IMR-90 (cell line): ENCODE results near the gene RPS6KA5. TPM values are rescaled to one million over a fixed set of nuclear protein-coding genes. Genes with fewer than 3 reads are reported as not detected.

Experiments used
- ATAC-seq: fragments of 200-7000 bp; cut with Tn5 transposase; 2 replicates; pipeline ENCODE4 v1.9.1; 2020; ENCODE audit warnings: low read depth, mild to moderate bottlenecking, moderate library complexity
- BruUV-seq: library from RNA; stranded (reverse); fragments of 400-500 nt; replicated peaks from 2 replicates; lab custom pipeline; 2021; lab: Mats Ljungman, UMichigan
- CTCF ChIA-PET: fragments of 300-600 bp; formaldehyde crosslinking; extraction: SDS; loops from one replicate; lab custom pipeline; 2021; ENCODE audit warnings: antibody characterized with exemption; lab: Yijun Ruan, JAX
- POLR2A ChIA-PET: fragments of 300-600 bp; sonication (Branson Sonifier 250); formaldehyde crosslinking; loops from one replicate; lab custom pipeline; 2022; ENCODE audit warnings: antibody characterized with exemption; ENCODE audit not compliant: unreplicated experiment; lab: Charles Lee
- DNase-seq: peaks from one replicate; pipeline ENCODE4 v3.0.0; 2013
- H2AFZ ChIP-seq: replicated peaks from 2 replicates; pipeline ENCODE3; 2013; ENCODE audit warnings: low read length, mild to moderate bottlenecking; ENCODE audit not compliant: poor library complexity
- H2AK5ac ChIP-seq: 2 replicates; pipeline ENCODE4 v1.6.1; 2013; ENCODE audit warnings: low read depth, low read length, inconsistent platforms
- H2AK9ac ChIP-seq: replicated peaks from 2 replicates; pipeline ENCODE3; 2013; ENCODE audit warnings: mild to moderate bottlenecking, low read depth, low read length, moderate library complexity; ENCODE audit not compliant: poor library complexity
- H2BK120ac ChIP-seq: 2 replicates; pipeline ENCODE4 v1.6.1; 2013; ENCODE audit warnings: low read depth, low read length, inconsistent platforms
- H2BK15ac ChIP-seq: 3 replicates; pipeline ENCODE4 v1.6.1; 2013; ENCODE audit warnings: low read depth, low read length, inconsistent platforms
- H2BK20ac ChIP-seq: 2 replicates; pipeline ENCODE4 v1.6.1; 2013; ENCODE audit warnings: low read depth, mild to moderate bottlenecking, inconsistent platforms, low read length, moderate library complexity
- H2BK5ac ChIP-seq: 2 replicates; pipeline ENCODE4 v1.6.1; 2013; ENCODE audit warnings: mild to moderate bottlenecking, low read depth, low read length, inconsistent platforms; ENCODE audit not compliant: poor library complexity, severe bottlenecking
- H3K14ac ChIP-seq: replicated peaks from 2 replicates; pipeline ENCODE4 v1.6.1; 2013; ENCODE audit warnings: low read depth, low read length, inconsistent platforms
- H3K18ac ChIP-seq: 2 replicates; pipeline ENCODE4 v1.6.1; 2013; ENCODE audit warnings: low read depth, low read length, control low read depth
- H3K23ac ChIP-seq: 2 replicates; pipeline ENCODE4 v1.6.1; 2013; ENCODE audit warnings: low read depth, low read length, inconsistent platforms
- H3K27ac ChIP-seq: 2 replicates; pipeline ENCODE4 v1.5.1; 2013; ENCODE audit warnings: mild to moderate bottlenecking, control low read depth, low read length; ENCODE audit not compliant: insufficient read depth
- H3K27me3 ChIP-seq: 2 replicates; pipeline ENCODE4 v1.6.1; 2013; ENCODE audit warnings: low read length; ENCODE audit not compliant: control insufficient read depth, insufficient read depth
- H3K36me3 ChIP-seq: 2 replicates; pipeline ENCODE4 v1.6.1; 2013; ENCODE audit warnings: low read length, mixed read lengths; ENCODE audit not compliant: control insufficient read depth, insufficient read depth
- H3K4ac ChIP-seq: 2 replicates; pipeline ENCODE4 v1.6.1; 2013; ENCODE audit warnings: low read depth, low read length, inconsistent platforms
- H3K4me1 ChIP-seq: 2 replicates; pipeline ENCODE4 v1.6.1; 2013; ENCODE audit warnings: low read length, mixed read lengths; ENCODE audit not compliant: control insufficient read depth, insufficient read depth
- H3K4me2 ChIP-seq: 2 replicates; pipeline ENCODE4 v1.6.1; 2013; ENCODE audit warnings: low read depth, mild to moderate bottlenecking, control low read depth, low read length, moderate library complexity
- H3K4me3 ChIP-seq: 2 replicates; pipeline ENCODE4 v1.5.1; 2013; ENCODE audit warnings: low read depth, mild to moderate bottlenecking, control low read depth, low read length, moderate library complexity; ENCODE audit not compliant: insufficient read depth
- H3K56ac ChIP-seq: 2 replicates; pipeline ENCODE4 v1.6.1; 2013; ENCODE audit warnings: low read length, inconsistent platforms; ENCODE audit not compliant: insufficient read depth; ENCODE audit errors: extremely low read depth
- H3K79me1 ChIP-seq, 2 experiments: 2 replicates each; pipeline ENCODE4 v1.6.1; 2013; ENCODE audit warnings: low read length in 2 of 2, inconsistent platforms in 1 of 2, low read depth in 1 of 2
- H3K9ac ChIP-seq: 2 replicates; pipeline ENCODE4 v1.6.1; 2013; ENCODE audit warnings: low read depth, low read length, control low read depth
- H3K9me1 ChIP-seq: 2 replicates; pipeline ENCODE4 v1.6.1; 2013; ENCODE audit warnings: low read length, inconsistent platforms; ENCODE audit not compliant: insufficient read depth
- H3K9me3 ChIP-seq: 2 replicates; pipeline ENCODE4 v1.6.1; 2013; ENCODE audit warnings: low read length; ENCODE audit not compliant: control insufficient read depth, insufficient read depth
- H4K20me1 ChIP-seq: 2 replicates; pipeline ENCODE4 v1.6.1; 2013; ENCODE audit warnings: low read length, inconsistent platforms; ENCODE audit not compliant: insufficient read depth
- H4K5ac ChIP-seq: 2 replicates; pipeline ENCODE4 v1.6.1; 2013; ENCODE audit warnings: mild to moderate bottlenecking, low read depth, low read length, control low read depth
- H4K8ac ChIP-seq, 2 experiments: 2 replicates each; pipeline ENCODE4 v1.6.1; 2013; ENCODE audit warnings: low read depth in 2 of 2, low read length in 2 of 2, control low read depth in 1 of 2, inconsistent platforms in 1 of 2
- H4K91ac ChIP-seq: 2 replicates; pipeline ENCODE4 v1.6.1; 2013; ENCODE audit warnings: low read depth, low read length, inconsistent platforms; ENCODE audit not compliant: insufficient read depth
- BHLHE40 ChIP-seq: fragments of 150-350 bp; IDR thresholded peaks from 2 replicates; pipeline ENCODE4 v1.6.1; 2016; ENCODE audit warnings: mild to moderate bottlenecking, low read depth, low read length
- CEBPB ChIP-seq: IDR thresholded peaks from 2 replicates; pipeline ENCODE4 v1.6.1; 2012; ENCODE audit warnings: low read depth, low read length, improper control_type of control experiment
- CHD1 ChIP-seq: IDR thresholded peaks from 2 replicates; pipeline ENCODE4 v1.6.1; 2012; ENCODE audit warnings: low read depth, low read length, improper control_type of control experiment
- CTCF ChIP-seq: conservative IDR thresholded peaks from 2 replicates; pipeline ENCODE4 v1.5.1; 2012; ENCODE audit warnings: mild to moderate bottlenecking, low read depth, low read length, improper control_type of control experiment
- ELK1 ChIP-seq: fragments of 150-350 bp; IDR thresholded peaks from 2 replicates; pipeline ENCODE4 v1.6.1; 2016; ENCODE audit warnings: low read depth, mild to moderate bottlenecking, low read length, moderate library complexity, borderline replicate concordance
- FOS ChIP-seq: fragments of 150-350 bp; IDR thresholded peaks from 2 replicates; pipeline ENCODE4 v1.6.1; 2016; ENCODE audit warnings: low read depth, low read length
- MAFK ChIP-seq: IDR thresholded peaks from 2 replicates; pipeline ENCODE4 v1.6.1; 2012; ENCODE audit warnings: low read depth, low read length, improper control_type of control experiment
- MAZ ChIP-seq: IDR thresholded peaks from 2 replicates; pipeline ENCODE4 v1.6.1; 2012; ENCODE audit warnings: low read depth, mild to moderate bottlenecking, low read length, improper control_type of control experiment, moderate library complexity, borderline replicate concordance
- MXI1 ChIP-seq: IDR thresholded peaks from 2 replicates; pipeline ENCODE4 v1.6.1; 2012; ENCODE audit warnings: low read depth, mild to moderate bottlenecking, low read length, moderate library complexity, borderline replicate concordance
- NFE2L2 ChIP-seq: fragments of 150-350 bp; IDR thresholded peaks from 2 replicates; pipeline ENCODE4 v1.6.1; 2016; ENCODE audit warnings: low read depth, mild to moderate bottlenecking, low read length
- POLR2A ChIP-seq: IDR thresholded peaks from 2 replicates; pipeline ENCODE4 v1.6.1; 2012; ENCODE audit warnings: mild to moderate bottlenecking, low read depth, low read length
- RAD21 ChIP-seq: IDR thresholded peaks from 2 replicates; pipeline ENCODE4 v1.6.1; 2012; ENCODE audit warnings: low read length, improper control_type of control experiment
- RCOR1 ChIP-seq: IDR thresholded peaks from 2 replicates; pipeline ENCODE4 v1.6.1; 2012; ENCODE audit warnings: mild to moderate bottlenecking, low read length, improper control_type of control experiment; ENCODE audit not compliant: insufficient replicate concordance
- RFX5 ChIP-seq: IDR thresholded peaks from 2 replicates; pipeline ENCODE4 v1.8.0; 2012; ENCODE audit warnings: low read depth, mild to moderate bottlenecking, low read length, moderate library complexity
- SMC3 ChIP-seq: fragments of 150-350 bp; IDR thresholded peaks from 2 replicates; pipeline ENCODE4 v1.6.1; 2016; ENCODE audit warnings: low read depth, mild to moderate bottlenecking, antibody characterized with exemption, low read length, moderate library complexity
- USF2 ChIP-seq: fragments of 150-350 bp; IDR thresholded peaks from 2 replicates; pipeline ENCODE4 v1.6.1; 2017; ENCODE audit warnings: mild to moderate bottlenecking, antibody characterized with exemption, low read length, low read depth
- WGBS, 2 experiments: methylation state at CpG; one replicate each; pipeline versions ENCODE4 v1.1.5 to v1.1.7; 2013; ENCODE audit warnings: missing lambda C conversion rate in 2 of 2; ENCODE audit not compliant: insufficient read length in 1 of 2; ENCODE audit errors: extremely low coverage in 2 of 2; 5-methylcytosine and 5-hydroxymethylcytosine counted together
- dilution Hi-C: fragments of 300-500 bp; cut with HindIII; formaldehyde crosslinking; loops from one replicate; pipeline ENCODE4 v1.14.3; 2018; ENCODE audit warnings: low sequenced_read_pairs; ENCODE audit not compliant: unreplicated experiment
- in situ Hi-C: fragments of 300-500 bp; cut with MboI; formaldehyde crosslinking; loops from 3 replicates; pipeline ENCODE4 v1.14.3; 2019; ENCODE audit warnings: low sequenced_read_pairs, inconsistent platforms, mixed read lengths
- intact Hi-C: fragments of 100-400 bp; cut with micrococcal nuclease; formaldehyde crosslinking; loops from 2 replicates; pipeline ENCODE4 v1.10.0; 2022
- polyA plus RNA-seq, 3 experiments: library from polyadenylated mRNA; depleted of rRNA; stranded (reverse); fragments of >200 nt; gene quantifications; 2 replicates each; pipeline ENCODE4 v1.2.3, GENCODE V29; 2012; ENCODE audit warnings: low replicate concordance in 1 of 3
- total RNA-seq: library from RNA; depleted of rRNA; stranded (reverse); fragments of >200 nt; gene quantifications from 2 replicates; pipeline ENCODE4 v1.2.3, GENCODE V29; 2012

The RPS6KA5 gene
- total and polyA plus RNA-seq, 2 of the 4 experiments (the other 2 are of a cell fraction), result 0.36 TPM

GRCh38 chr14:91046488-91047072, 13.9 kb downstream of the RPS6KA5 start:
- intact Hi-C loops (no loop called here), dilution Hi-C loops (no loop called here), in situ Hi-C loops (no loop called here)
- CTCF ChIA-PET, result no interaction called here
- Histone ChIP-seq H4K20me1 (no peaks in the 10 kb centered on the region), H2BK15ac (no peak overlapping the region), H2AK9ac (no peak overlapping the region), H3K27me3 (no peaks in the 10 kb centered on the region), H3K36me3 (no peaks in the 10 kb centered on the region), H3K56ac (no peak overlapping the region), H3K14ac (no peak overlapping the region), H4K5ac (no peak overlapping the region), H3K4ac (no peak overlapping the region), H3K23ac (no peak overlapping the region), H3K9ac (no peak overlapping the region), H3K79me1 (no peaks in the 10 kb centered on the region), H3K27ac (no peak overlapping the region), H2AFZ (no peak overlapping the region), H2AK5ac (no peak overlapping the region), H3K4me1 (no peaks in the 10 kb centered on the region), H3K9me3 (no peaks in the 10 kb centered on the region), H2BK5ac (no peak overlapping the region), H3K9me1 (no peaks in the 10 kb centered on the region), H4K8ac (no peak overlapping the region), H3K4me2 (no peak overlapping the region), H4K91ac (no peak overlapping the region), H2BK20ac (no peak overlapping the region), H3K4me3 (no peak overlapping the region), H2BK120ac (no peak overlapping the region), H3K18ac (no peak overlapping the region)
- BruUV-seq, result no TSS peak
- WGBS, 2 experiments, result no CpG with 5 or more reads among the region's 7 CpGs
- DNase-seq (no peak), ATAC-seq (no peak)
- POLR2A ChIA-PET, result no interaction called here
- no peak for TF ChIP-seq POLR2A
- no peak for TF ChIP-seq USF2
- TF ChIP-seq NFE2L2, result no peak
- no peak for TF ChIP-seq CEBPB
- TF ChIP-seq RAD21, result no peak
- TF ChIP-seq ELK1, result no peak
- TF ChIP-seq MAFK, result no peak
- TF ChIP-seq CHD1, result no peak
- no peak for TF ChIP-seq CTCF
- TF ChIP-seq SMC3, result no peak
- TF ChIP-seq MXI1, result no peak
- no peak for TF ChIP-seq RCOR1
- no peak for TF ChIP-seq RFX5
- no peak for TF ChIP-seq BHLHE40
- no peak for TF ChIP-seq MAZ
- no peak for TF ChIP-seq FOS
